HepG2 (cell line): ENCODE data around the gene WNT3. TPM values are rescaled to one million over a fixed set of nuclear protein-coding genes. Genes with fewer than 3 reads are reported as not detected.

Experiments
- ATF6 ChIP-seq: sonication (generic); formaldehyde crosslinking; conservative IDR thresholded peaks from 2 replicates; pipeline ENCODE4 v1.4.0; 2020; ENCODE audit warnings: missing genetic modification reagents
- CEBPB ChIP-seq: IDR thresholded peaks from 2 replicates; pipeline ENCODE4 v1.6.1; 2011; ENCODE audit warnings: low read depth, low read length, improper control_type of control experiment, borderline replicate concordance
- FOXA1 ChIP-seq, 2 experiments: fragments of 450-650 bp in 1 of 2; sonication (generic) in 1 of 2; formaldehyde crosslinking in 1 of 2; IDR thresholded peaks; 2 replicates each; pipeline versions ENCODE4 v1.4.0 to v1.6.1; 2016 to 2020; ENCODE audit warnings: missing genetic modification reagents in 1 of 2
- FOXA3 ChIP-seq: IDR thresholded peaks from 2 replicates; pipeline ENCODE4 v1.6.1; 2016; ENCODE audit warnings: missing genetic modification reagents, missing compliant biosample characterization
- GATA4 ChIP-seq: sonication (generic); IDR thresholded peaks from 2 replicates; pipeline ENCODE4 v1.6.1; 2016; ENCODE audit warnings: antibody characterized with exemption, low read depth, borderline replicate concordance
- JARID2 ChIP-seq: sonication (generic); formaldehyde crosslinking; IDR thresholded peaks from 2 replicates; pipeline ENCODE4 v1.8.1; 2023; ENCODE audit warnings: missing genetic modification reagents, inconsistent platforms; ENCODE audit not compliant: insufficient replicate concordance
- MAFK ChIP-seq, 2 experiments: IDR thresholded peaks in 1 of 2; conservative IDR thresholded peaks in 1 of 2; 2 replicates each; pipeline ENCODE4 v1.6.1; 2011; ENCODE audit warnings: improper control_type of control experiment in 2 of 2, low read length in 2 of 2
- PHF20 ChIP-seq: sonication (generic); formaldehyde crosslinking; IDR thresholded peaks from 2 replicates; pipeline ENCODE4 v1.5.0; 2020; ENCODE audit warnings: mild to moderate bottlenecking, missing genetic modification reagents
- SYNCRIP ChIP-seq: fragments of 200-400 bp; formaldehyde crosslinking; IDR thresholded peaks from 2 replicates; pipeline ENCODE4 v1.6.1; 2018; ENCODE audit warnings: mild to moderate bottlenecking, low read depth, low read length; ENCODE audit not compliant: insufficient read depth
- USF2 ChIP-seq, 2 experiments: sonication (generic) in 1 of 2; formaldehyde crosslinking in 1 of 2; IDR thresholded peaks; 2 replicates each; pipeline versions ENCODE4 v1.5.1 to v1.6.1; 2011 to 2020; ENCODE audit warnings: borderline replicate concordance in 1 of 2, low read depth in 1 of 2, low read length in 1 of 2, mild to moderate bottlenecking in 1 of 2, missing genetic modification reagents in 1 of 2, moderate library complexity in 1 of 2
- ZBTB21 ChIP-seq: sonication (generic); formaldehyde crosslinking; IDR thresholded peaks from 2 replicates; pipeline ENCODE4 v1.4.0; 2020; ENCODE audit warnings: missing genetic modification reagents
- ZNF260 ChIP-seq: sonication (generic); formaldehyde crosslinking; IDR thresholded peaks from 2 replicates; pipeline ENCODE4 v1.4.0; 2020; ENCODE audit warnings: missing genetic modification reagents, low read depth, mild to moderate bottlenecking, borderline replicate concordance
- ZNF331 ChIP-seq: sonication (generic); formaldehyde crosslinking; IDR thresholded peaks from 2 replicates; pipeline ENCODE4 v1.4.0; 2020; ENCODE audit warnings: missing genetic modification reagents
- ZNF878 ChIP-seq: sonication (generic); formaldehyde crosslinking; IDR thresholded peaks from 2 replicates; pipeline ENCODE4 v1.8.1; 2023; ENCODE audit warnings: mild to moderate bottlenecking, missing genetic modification reagents, moderate library complexity
- polyA plus RNA-seq, 8 experiments: library from polyadenylated mRNA; depleted of rRNA in 3 of 8; stranded (reverse) in 7 of 8; unstranded in 1 of 8; fragments of >200 nt; fragmentation: Illumina TruSeq in 4 of 8; extraction: Trizol in 4 of 8; gene quantifications; 2 replicates each; pipeline versions ENCODE4 v1.2.1 to v1.2.3, GENCODE V29; 2011 to 2016; ENCODE audit warnings: low read depth in 4 of 8, missing spikeins in 1 of 8, mixed read lengths in 1 of 8; ENCODE audit not compliant: insufficient read depth in 1 of 8
- total RNA-seq, 5 experiments: library from RNA; depleted of rRNA; stranded (reverse); fragments of >200 nt; fragmentation: Illumina TruSeq; extraction: Trizol; gene quantifications; 2 replicates each; pipeline ENCODE4 v1.2.3, GENCODE V29; 2016; ENCODE audit warnings: low read depth in 1 of 5
- TF ChIP-seq, protein P1 (sequence below): fragments of 450-650 bp; IDR thresholded peaks from 2 replicates; pipeline ENCODE4 v1.6.1; 2017; ENCODE audit warnings: mild to moderate bottlenecking
- TF ChIP-seq, protein P2 (sequence below): sonication (generic); formaldehyde crosslinking; IDR thresholded peaks from 2 replicates; pipeline ENCODE4 v1.4.0; 2020; ENCODE audit warnings: missing genetic modification reagents, borderline replicate concordance
- TF ChIP-seq, protein P3 (sequence below): sonication (generic); formaldehyde crosslinking; IDR thresholded peaks from 2 replicates; pipeline ENCODE4 v1.5.1; 2020; ENCODE audit warnings: missing genetic modification reagents, mild to moderate bottlenecking, borderline replicate concordance

The WNT3 gene
- total and polyA plus RNA-seq, 2 of the 13 experiments (the other 11 are each of a cell fraction or from before 2014, with no cell fraction given) = 8.5 to 10.3 TPM

GRCh38 chr17:46770439-46770817 lies 48.1 kb downstream of the WNT3 start (continued):
- TF ChIP-seq GATA4 (0 out of 2 replicates have a peak, but pooled peaks have one; percentile 2), ZNF878 (CRISPR knock-in tag) (no peak; the same call in none of the 2 replicates), JARID2 (CRISPR knock-in tag) (no peak), ATF6 (peak; percentile 80; the same call in 1 of the 2 replicates), PHF20 (CRISPR knock-in tag) (no peak; the same call in 1 of the 2 replicates), ZNF260 (CRISPR knock-in tag) (no peak), ZBTB21 (CRISPR knock-in tag) (no peak), CEBPB (no peak), USF2 (IDR thresholded peaks at IDR 0.05; ENCODE audit: low read depth, low read length) (no peak), USF2 (CRISPR knock-in tag; IDR thresholded peaks at IDR 0.05; ENCODE audit: borderline replicate concordance) (no peak), MAFK (conservative IDR thresholded peaks at IDR 0.05 in 1 of 2, IDR thresholded peaks at IDR 0.05 in 1 of 2; ENCODE audit: low read length in 2 of 2) (no peak), FOXA3 (CRISPR knock-in tag) (no peak), ZNF331 (CRISPR knock-in tag) (no peak; the same call in 1 of the 2 replicates), FOXA1 (IDR thresholded peaks at IDR 0.05) (no peak), FOXA1 (CRISPR knock-in tag; IDR thresholded peaks at IDR 0.05) (no peak), SYNCRIP (no peak)
- TF ChIP-seq, protein P1, sequence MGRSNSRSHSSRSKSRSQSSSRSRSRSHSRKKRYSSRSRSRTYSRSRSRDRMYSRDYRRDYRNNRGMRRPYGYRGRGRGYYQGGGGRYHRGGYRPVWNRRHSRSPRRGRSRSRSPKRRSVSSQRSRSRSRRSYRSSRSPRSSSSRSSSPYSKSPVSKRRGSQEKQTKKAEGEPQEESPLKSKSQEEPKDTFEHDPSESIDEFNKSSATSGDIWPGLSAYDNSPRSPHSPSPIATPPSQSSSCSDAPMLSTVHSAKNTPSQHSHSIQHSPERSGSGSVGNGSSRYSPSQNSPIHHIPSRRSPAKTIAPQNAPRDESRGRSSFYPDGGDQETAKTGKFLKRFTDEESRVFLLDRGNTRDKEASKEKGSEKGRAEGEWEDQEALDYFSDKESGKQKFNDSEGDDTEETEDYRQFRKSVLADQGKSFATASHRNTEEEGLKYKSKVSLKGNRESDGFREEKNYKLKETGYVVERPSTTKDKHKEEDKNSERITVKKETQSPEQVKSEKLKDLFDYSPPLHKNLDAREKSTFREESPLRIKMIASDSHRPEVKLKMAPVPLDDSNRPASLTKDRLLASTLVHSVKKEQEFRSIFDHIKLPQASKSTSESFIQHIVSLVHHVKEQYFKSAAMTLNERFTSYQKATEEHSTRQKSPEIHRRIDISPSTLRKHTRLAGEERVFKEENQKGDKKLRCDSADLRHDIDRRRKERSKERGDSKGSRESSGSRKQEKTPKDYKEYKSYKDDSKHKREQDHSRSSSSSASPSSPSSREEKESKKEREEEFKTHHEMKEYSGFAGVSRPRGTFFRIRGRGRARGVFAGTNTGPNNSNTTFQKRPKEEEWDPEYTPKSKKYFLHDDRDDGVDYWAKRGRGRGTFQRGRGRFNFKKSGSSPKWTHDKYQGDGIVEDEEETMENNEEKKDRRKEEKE = no peak
- TF ChIP-seq, protein P2, sequence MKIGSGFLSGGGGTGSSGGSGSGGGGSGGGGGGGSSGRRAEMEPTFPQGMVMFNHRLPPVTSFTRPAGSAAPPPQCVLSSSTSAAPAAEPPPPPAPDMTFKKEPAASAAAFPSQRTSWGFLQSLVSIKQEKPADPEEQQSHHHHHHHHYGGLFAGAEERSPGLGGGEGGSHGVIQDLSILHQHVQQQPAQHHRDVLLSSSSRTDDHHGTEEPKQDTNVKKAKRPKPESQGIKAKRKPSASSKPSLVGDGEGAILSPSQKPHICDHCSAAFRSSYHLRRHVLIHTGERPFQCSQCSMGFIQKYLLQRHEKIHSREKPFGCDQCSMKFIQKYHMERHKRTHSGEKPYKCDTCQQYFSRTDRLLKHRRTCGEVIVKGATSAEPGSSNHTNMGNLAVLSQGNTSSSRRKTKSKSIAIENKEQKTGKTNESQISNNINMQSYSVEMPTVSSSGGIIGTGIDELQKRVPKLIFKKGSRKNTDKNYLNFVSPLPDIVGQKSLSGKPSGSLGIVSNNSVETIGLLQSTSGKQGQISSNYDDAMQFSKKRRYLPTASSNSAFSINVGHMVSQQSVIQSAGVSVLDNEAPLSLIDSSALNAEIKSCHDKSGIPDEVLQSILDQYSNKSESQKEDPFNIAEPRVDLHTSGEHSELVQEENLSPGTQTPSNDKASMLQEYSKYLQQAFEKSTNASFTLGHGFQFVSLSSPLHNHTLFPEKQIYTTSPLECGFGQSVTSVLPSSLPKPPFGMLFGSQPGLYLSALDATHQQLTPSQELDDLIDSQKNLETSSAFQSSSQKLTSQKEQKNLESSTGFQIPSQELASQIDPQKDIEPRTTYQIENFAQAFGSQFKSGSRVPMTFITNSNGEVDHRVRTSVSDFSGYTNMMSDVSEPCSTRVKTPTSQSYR (CRISPR knock-in tag) = no peak
- TF ChIP-seq, protein P3, sequence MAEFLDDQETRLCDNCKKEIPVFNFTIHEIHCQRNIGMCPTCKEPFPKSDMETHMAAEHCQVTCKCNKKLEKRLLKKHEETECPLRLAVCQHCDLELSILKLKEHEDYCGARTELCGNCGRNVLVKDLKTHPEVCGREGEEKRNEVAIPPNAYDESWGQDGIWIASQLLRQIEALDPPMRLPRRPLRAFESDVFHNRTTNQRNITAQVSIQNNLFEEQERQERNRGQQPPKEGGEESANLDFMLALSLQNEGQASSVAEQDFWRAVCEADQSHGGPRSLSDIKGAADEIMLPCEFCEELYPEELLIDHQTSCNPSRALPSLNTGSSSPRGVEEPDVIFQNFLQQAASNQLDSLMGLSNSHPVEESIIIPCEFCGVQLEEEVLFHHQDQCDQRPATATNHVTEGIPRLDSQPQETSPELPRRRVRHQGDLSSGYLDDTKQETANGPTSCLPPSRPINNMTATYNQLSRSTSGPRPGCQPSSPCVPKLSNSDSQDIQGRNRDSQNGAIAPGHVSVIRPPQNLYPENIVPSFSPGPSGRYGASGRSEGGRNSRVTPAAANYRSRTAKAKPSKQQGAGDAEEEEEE (CRISPR knock-in tag) = no peak
